22Rv1 (cell line): ENCODE data around the gene BOLA1.

Source experiments
- CTCF ChIP-seq: fragments of 450-650 bp; IDR thresholded peaks from 2 replicates; pipeline ENCODE4 v1.5.1; 2017; ENCODE audit warnings: mild to moderate bottlenecking
- ZFX ChIP-seq: fragments of 450-650 bp; IDR thresholded peaks from 2 replicates; pipeline ENCODE4 v1.6.1; 2017; ENCODE audit warnings: antibody characterized with exemption, borderline replicate concordance

DNA sequence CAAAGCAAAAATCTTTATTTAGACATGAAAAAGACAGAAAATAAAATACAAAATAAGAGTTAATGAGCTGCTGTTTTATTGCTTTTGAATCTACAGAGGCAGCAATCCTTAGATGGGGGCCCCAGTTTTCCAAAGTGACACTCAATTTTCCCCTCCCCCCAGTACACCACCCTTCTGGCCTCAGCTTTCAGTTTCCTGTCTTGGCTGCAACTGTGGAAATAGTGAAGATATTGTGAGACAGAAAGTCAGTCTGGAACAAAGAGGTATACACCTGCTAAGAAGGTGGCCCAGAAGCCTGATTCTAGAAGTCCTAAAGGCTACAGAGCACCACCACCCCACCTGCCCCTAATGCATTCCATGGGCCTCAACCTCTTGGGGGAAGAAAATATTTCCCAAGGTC is 38.4 kb downstream of the BOLA1 start:
- TF ChIP-seq CTCF = no peak
- no peak for TF ChIP-seq ZFX
